IPS-18c (cell line): ENCODE data around the gene CCDC102B.
"Not testable (repeated sequence)": the region's sequence is repeated elsewhere in the genome, so short reads cannot be mapped to it uniquely, and the experiment has no call there.

Experiments used
- H3K4me3 ChIP-seq: 2 replicates; pipeline ENCODE4 v1.7.0; 2013; ENCODE audit warnings: low read depth, mild to moderate bottlenecking, low read length, moderate library complexity; ENCODE audit not compliant: insufficient read depth
- H3K9me3 ChIP-seq: one replicate; pipeline ENCODE4 v1.6.1; 2013; ENCODE audit warnings: mild to moderate bottlenecking, low read length, moderate library complexity; ENCODE audit not compliant: control insufficient read depth, insufficient read depth

Gene CCDC102B

DNA sequence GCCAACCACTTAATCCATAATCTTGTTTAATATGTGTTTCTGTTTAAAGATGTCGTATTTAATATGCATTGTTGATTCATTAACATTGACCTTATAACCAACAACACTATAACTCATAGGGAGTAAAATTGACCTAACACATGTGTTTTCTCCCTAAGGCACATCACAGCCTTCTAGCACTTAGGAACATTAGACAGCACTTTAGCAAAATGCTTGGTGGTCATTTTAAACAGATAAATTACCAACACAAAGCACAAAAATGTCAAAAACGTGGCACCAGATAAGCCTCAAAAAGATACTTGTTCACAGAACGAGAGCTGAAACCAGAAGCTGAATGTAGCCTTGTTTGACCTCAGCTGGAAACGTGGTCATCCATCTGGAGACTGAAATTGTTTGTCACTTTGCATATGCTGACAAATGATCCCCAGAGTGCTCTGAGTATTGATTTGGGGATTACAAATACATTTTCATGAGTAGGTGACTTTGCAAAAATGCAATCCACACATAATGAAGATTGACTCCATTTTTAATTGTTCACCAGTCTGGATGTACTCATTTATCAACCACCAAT, 139.2 kb downstream of the CCDC102B start:
- Histone ChIP-seq H3K9me3 (no peaks in the 10 kb centered on the region), H3K4me3 (no peak overlapping the region)

DNA sequence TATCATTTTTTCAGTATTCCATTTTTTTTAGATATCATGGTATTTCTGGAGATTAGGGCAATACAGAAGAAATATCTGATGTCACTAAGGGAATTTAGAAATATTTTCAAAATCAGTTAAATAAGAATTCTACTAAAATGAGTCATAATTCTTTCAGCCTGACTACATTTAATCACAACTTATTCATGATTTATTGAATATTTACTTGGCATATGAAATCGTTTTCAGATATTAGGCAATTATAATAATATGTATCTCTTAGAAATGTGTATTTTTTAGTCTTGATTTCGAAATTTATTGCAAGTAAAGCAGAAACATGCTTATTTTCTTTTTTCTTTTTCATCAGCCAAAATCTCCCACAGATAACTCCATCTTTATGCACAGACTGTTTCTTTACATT, 142.2 kb downstream of the CCDC102B start:
- Histone ChIP-seq H3K9me3 (no peaks in the 10 kb centered on the region), H3K4me3 (no peak overlapping the region)

DNA sequence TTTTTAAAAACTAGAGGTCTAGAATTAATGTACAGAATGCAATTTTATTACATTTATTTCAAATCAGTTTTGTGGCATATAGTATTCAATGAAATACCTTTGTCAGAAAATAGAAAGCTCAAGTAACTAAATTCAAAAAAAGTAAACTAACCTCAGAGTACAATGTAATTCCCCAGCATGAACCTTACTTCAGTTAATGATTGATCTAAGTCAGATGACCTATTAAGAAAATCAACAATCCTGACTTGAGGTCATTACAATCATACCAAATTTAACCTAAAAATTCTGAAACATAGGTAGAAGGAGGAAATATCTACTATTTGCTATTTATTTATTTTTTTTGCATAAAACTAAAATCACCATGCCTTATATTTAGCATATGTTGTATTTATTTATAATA, 142.9 kb downstream of the CCDC102B start:
- Histone ChIP-seq H3K4me3 (no peak overlapping the region), H3K9me3 (no peaks in the 10 kb centered on the region)

DNA sequence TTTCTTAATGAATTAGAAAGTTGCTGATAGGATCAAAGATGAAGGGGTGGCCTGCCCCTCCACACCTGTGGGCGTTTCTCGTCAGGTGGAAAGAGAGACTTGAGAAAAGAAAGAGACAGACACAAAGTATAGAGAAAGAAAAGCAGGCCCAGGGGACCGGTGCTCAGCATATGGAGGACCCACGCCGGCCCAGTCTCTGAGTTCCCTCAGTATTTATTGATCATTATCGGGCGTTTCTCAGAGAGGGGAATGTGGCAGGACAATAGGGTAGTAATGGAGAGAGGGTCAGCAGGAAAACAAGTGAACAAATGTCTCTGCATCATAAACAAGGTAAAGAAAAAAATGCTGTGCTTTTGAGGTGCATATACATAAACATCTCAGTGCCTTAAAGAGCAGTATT, 144.3 kb downstream of the CCDC102B start:
- no peaks in the 10 kb centered on the region for H3K9me3 ChIP-seq
- no peak overlapping the region for H3K4me3 ChIP-seq

DNA sequence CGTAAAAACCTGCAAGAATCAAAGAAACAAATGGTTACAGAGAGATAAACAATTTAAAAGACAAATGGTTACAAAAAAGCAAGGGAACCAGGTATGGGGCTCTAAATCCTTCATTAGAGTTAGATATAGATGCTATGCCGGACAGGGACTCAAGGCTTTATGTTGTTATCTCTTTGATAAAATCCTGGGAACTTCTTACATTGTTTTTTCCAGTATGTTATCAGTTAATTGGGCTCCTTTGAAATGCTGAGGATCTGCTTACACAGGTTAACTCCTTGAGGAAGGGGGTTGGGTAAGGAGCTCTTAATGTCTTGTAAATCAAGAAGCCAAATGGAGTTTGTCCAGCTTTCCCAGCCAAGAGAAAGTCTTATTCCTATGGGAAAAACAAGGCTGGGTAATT, 146.0 kb downstream of the CCDC102B start:
- not testable (repeated sequence) for H3K4me3 ChIP-seq, H3K9me3 ChIP-seq

DNA sequence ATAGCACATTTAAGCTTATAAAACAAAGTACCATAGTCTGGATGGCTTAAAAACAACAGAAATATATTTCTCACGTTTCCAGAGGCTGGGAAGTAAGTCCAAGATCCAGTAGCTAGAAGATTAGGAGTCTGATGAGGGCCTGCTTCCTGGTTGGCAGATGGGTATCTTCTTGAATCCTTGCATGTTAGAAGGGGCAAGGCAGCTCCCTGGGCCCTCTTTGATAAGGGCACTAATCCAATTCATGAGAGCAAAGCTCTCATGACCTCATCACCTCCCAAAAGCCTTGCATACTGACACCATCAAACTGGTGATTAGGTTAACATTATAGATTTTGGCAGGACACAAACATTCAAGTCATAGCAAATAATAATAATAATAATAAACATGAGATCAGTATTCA, 146.4 kb downstream of the CCDC102B start:
- Histone ChIP-seq H3K9me3 (no peaks in the 10 kb centered on the region), H3K4me3 (no peak overlapping the region)

DNA sequence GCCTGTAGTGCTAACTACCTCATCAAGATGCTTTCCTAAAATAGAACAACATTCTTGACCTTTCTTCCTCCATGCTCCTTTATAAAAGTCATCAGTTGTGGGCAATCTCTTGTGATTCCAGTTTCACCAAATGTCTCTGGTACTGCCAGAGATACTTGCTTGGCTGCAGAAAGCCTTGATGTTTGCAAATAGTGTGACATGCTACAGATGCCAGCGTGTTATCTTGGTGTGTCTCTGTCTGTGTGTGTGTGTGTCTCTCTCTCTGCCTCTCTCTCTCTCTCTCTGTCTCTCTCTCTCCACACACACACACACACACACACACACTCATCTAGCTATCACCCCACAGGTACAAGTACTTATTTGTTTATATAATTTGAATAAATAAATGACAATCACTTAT, 146.9 kb downstream of the CCDC102B start:
- Histone ChIP-seq H3K9me3 (no peaks in the 10 kb centered on the region), H3K4me3 (no peak overlapping the region)

DNA sequence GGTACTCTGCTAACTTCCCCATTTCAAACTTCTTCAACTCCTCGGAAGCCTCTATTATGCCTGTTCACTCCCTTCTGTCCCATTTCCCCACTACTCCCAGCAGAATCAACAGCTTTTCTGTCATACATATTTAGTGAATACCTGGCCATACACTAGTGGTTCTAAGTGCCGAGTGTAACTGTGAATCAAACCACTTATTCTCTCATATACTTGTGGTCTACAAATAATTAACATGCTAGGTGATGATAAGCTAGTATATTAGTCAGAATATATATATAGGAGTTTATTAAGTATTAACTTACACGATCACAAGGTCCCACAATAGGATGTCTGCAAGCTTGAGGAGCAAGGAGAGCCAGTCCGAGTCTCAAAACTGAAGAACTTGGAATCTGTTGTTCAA, 150.7 kb downstream of the CCDC102B start:
- H3K4me3 ChIP-seq: no peak overlapping the region
- H3K9me3 ChIP-seq: no peaks in the 10 kb centered on the region

DNA sequence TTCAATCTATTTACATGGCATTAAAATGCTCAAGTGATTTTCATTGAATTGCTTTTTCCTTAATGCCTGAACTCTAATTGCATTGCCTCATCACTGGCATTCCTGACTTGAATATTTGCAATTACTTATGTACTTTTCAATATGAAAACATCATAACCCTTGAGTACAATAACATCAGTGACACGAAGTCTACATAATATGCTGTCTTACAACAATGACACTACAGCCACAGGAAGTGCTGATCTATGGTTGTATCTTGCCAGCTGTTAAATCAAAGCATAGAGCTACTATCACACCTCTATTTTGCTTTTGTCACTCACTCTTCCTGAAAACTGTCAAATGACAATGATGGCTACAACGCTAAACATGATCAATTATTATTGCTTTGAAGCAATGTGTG, 156.9 kb downstream of the CCDC102B start:
- Histone ChIP-seq H3K4me3 (no peak overlapping the region), H3K9me3 (no peaks in the 10 kb centered on the region)

DNA sequence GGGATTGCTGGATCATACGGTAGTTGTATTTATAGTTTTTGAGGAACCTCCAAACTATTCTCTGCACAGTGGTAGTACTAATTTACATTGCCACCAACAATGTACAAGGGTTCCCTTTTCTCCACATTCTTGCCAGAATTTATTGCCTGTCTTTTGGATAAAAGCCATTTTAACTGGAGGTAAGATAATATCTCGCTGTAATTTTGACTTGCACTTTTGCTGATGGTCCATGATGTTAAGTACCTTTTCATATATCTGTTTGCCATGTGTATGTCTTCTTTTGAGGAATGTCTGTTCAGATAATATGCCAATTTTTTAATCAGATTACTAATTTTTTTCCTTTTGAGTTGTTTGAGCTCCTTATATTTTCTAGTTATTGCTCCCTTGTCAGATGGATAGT, 158.8 kb downstream of the CCDC102B start:
- Histone ChIP-seq H3K4me3 (no peak overlapping the region), H3K9me3 (no peaks in the 10 kb centered on the region)

DNA sequence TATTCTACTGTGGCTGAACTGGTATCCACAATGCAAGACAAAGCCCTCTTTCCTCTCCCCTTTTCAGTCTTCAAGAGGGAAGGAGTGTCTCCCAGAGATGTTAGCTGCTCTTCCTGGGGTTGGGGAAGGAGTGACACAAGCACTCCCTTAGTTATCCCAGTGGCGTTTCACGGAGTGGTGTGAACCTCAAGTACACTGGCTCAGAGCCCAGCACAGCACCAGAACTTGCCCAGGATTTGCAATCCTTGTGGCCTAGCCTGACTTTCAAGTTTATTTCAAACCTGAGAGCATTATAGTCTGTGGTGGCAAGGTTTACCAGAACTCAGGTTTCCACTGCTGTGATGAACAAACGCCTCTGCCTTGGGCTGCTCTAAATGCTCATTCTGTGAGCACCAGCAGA, 162.5 kb downstream of the CCDC102B start:
- H3K9me3 ChIP-seq: no peaks in the 10 kb centered on the region
- no peak overlapping the region for H3K4me3 ChIP-seq

DNA sequence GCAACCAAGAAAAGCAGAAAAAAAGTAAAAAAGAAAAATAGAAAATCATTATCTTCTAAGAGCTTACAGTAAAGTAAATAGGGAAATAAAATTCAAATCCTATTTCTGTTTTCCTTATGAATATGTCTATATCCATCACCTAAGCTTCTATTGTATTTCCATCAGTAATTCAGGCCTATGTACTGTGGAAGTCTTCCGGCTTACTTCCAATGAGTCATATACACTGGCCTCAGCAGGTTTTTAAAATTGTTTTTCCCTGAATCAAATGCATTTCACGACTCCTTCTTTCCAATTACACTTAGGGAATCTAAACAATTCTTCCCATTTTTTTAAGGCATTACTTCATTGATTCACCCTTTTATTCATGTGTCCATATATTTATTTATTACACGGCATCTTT, 164.7 kb downstream of the CCDC102B start:
- no peak overlapping the region for H3K4me3 ChIP-seq

DNA sequence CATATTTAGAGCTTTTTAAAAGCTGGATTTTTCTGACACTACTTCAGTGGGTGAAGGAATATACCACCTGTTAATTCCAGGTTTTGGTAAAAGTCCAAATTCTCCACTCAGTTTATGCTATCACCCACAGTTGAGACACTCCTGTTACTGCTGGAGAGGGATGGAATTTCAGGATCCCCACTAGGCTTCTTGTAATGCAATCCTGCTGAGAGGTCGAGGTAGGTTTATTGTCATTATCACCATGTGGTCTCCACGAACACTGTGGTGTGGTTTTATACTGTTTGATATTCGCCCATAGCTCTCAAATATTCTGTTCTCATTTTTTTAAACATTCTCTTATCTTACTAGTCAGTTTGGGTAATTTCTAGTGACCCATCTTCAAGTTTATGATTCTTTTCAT, 167.9 kb downstream of the CCDC102B start:
- H3K4me3 ChIP-seq: no peak overlapping the region
- no peaks in the 10 kb centered on the region for H3K9me3 ChIP-seq

More for the DNA sequence above, 164.7 kb downstream of the CCDC102B start:
- no peaks in the 10 kb centered on the region for H3K9me3 ChIP-seq

DNA sequence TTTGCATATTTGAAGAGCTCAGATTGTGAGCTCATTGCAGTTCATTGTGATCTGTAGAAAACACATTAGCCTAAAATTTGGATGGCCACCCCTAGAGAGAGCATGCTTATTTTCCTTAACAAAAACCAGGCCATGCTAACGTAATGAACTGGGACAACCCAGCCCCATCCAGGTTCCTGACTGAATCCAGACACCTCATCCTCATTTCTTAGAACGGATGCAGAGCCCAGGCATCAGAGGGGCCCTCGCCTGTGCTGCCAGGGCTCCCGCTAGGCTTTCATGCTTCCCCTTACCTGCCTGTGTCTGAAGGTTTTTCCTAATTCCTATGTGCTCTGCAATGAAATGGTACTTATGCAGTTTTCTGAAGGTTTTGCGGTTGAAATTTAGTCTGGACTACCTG, 171.1 kb downstream of the CCDC102B start:
- no peaks in the 10 kb centered on the region for H3K9me3 ChIP-seq

DNA sequence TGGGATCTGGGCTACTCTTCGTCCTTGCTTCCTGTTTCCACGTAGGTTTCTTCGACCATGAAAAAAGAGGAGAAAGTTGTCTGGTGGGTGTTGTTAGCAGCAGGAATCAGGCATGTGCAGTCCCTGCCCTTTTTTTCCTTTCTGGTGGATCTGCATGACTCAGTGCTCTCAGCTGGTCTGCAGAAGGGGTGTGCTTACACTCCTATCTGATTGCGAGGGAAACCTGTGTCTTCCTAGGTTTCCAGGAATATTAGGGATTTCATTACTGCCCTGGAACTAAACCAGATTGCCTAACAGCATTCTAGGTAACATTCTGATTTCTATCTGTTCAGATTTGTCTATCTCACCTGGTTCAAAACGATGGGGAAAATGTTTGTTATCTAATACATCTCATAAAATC, 174.3 kb downstream of the CCDC102B start:
- Histone ChIP-seq H3K9me3 (no peaks in the 10 kb centered on the region), H3K4me3 (no peak overlapping the region)

More for the DNA sequence above, 171.1 kb downstream of the CCDC102B start:
- no peak overlapping the region for H3K4me3 ChIP-seq

DNA sequence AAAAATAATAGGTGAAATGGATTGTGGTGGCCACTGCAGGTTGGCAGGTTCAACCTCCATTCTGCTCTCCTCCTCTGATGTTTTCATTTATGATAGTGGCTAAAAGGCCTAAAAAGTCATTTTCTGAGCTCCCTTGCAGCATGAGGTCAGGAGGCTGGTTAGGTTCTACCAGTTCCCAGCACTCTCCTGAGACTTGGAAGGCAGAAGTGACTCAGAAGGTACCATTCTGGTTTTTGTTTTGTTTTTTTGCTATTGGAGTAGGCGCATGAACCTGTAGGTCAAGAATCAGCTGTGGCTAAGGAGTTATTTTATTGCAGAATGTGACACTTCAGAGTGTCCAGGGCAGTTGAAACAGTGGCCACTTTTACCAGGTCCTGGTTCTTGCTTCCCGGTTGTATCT, 181.9 kb downstream of the CCDC102B start:
- H3K9me3 ChIP-seq: no peaks in the 10 kb centered on the region
- no peak overlapping the region for H3K4me3 ChIP-seq

DNA sequence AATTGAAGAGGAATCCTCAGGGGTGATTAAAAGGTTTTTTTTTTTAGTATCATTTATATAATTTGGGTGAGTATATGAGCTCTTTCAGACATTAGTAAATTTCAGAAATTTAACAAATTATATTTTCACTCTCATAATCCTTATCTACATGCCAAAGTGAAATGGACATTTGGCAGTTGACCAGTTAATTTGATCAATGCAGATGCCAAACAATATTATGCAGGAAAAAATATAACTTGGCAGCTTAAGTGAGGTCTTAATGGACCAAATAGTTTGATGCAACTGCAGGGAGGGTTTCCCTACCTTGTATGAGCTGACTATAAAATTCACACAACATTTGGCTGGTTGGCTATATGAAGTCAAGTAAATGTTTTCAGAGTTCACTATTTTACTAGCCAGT, 185.2 kb downstream of the CCDC102B start:
- Histone ChIP-seq H3K9me3 (no peaks in the 10 kb centered on the region), H3K4me3 (no peak overlapping the region)

DNA sequence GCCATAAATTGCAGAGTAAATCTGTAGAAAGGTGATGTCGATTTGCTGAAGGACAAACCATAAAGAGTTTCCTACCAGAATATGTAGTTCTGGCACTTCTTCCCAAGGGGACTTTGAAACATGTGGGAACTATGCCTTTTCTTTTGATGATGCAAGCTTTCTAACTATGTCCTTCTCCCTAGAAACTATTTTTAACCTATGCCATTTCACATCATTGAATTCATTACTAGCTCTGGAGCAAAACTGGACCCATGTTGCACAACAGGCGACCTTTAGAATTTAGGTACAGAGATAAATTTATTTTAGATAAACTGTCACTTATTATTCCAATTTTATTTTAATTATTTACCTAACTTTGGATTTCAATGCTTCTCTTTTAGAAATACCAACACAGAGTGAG, 186.5 kb downstream of the CCDC102B start:
- Histone ChIP-seq H3K4me3 (no peak overlapping the region), H3K9me3 (no peaks in the 10 kb centered on the region)

DNA sequence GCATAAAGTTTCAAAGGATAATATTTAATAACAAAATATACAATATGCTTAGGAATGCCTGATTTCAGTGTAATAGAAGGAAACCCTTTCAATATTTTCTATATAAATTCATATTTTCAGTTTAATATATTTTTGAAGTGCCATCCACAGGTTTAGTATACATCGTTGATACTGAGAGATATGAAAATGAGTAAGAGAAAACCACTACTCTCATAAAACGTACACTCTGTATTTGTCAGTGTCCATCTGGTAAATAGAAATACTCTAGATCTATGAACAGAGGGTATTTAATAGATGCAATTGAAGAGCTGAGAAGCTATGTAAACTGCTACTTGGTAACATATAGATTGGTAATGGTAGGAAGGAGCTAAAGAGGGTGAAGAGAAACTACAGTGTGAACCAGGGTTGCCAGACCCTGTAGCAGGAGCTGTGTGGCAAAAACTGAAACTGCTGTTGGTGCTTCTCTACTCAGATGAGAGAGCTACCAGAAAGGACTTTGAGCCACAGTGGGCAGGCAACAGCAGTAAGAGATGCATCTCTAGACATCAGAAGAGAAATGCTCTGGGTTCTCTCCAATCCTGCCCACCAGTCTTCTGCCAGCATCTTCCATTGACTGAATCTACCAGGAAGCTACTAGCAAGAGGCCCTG, 187.4 kb downstream of the CCDC102B start:
- no peaks in the 10 kb centered on the region for H3K9me3 ChIP-seq
- no peak overlapping the region for H3K4me3 ChIP-seq
